Stomach smooth muscle (tissue), 2 donors: ENCODE results near the gene LPP.

Experiments
- H3K27ac ChIP-seq: one replicate; pipeline ENCODE4 v1.7.0; 2013; ENCODE audit warnings: mild to moderate bottlenecking, low read length, inconsistent platforms
- H3K27me3 ChIP-seq, 2 donors: one replicate each; pipeline ENCODE4 v1.7.0; 2013; ENCODE audit warnings: low read length in 2 of 2; ENCODE audit not compliant: insufficient read depth in 2 of 2, control insufficient read depth in 1 of 2
- H3K36me3 ChIP-seq, 2 donors: one replicate each; pipeline ENCODE4 v1.7.0; 2013; ENCODE audit warnings: low read length in 2 of 2; ENCODE audit not compliant: control insufficient read depth in 2 of 2, insufficient read depth in 2 of 2
- H3K4me1 ChIP-seq: one replicate; pipeline ENCODE4 v1.7.0; 2013; ENCODE audit warnings: low read length; ENCODE audit not compliant: control insufficient read depth, insufficient read depth
- H3K4me3 ChIP-seq, 2 donors: one replicate each; pipeline ENCODE4 v1.7.0; 2013; ENCODE audit warnings: low read length in 2 of 2
- H3K9ac ChIP-seq, 2 donors: one replicate each; pipeline ENCODE4 v1.7.0; 2013; ENCODE audit warnings: low read length in 2 of 2, mild to moderate bottlenecking in 1 of 2
- H3K9me3 ChIP-seq, 2 donors: one replicate each; pipeline ENCODE4 v1.7.0; 2013; ENCODE audit warnings: low read length in 2 of 2; ENCODE audit not compliant: control insufficient read depth in 2 of 2
- donor health status: healthy.
- donor health status: Pancreatic carcinoma.

LPP gene

GRCh38 chr3:188309437-188310269 is 155.7 kb downstream of the LPP start:
- H3K4me1 ChIP-seq: peaks cover 17% of the 10 kb centered on the region
- H3K36me3 ChIP-seq: peaks cover 0 to 3% of the 10 kb centered on the region in 2 donors
- no peaks in the 10 kb centered on the region for H3K9me3 ChIP-seq
- H3K27ac ChIP-seq: no peak overlapping the region
- no peaks in the 10 kb centered on the region for H3K27me3 ChIP-seq
- H3K4me3 ChIP-seq: no peak overlapping the region
- no peak overlapping the region for H3K9ac ChIP-seq

DNA sequence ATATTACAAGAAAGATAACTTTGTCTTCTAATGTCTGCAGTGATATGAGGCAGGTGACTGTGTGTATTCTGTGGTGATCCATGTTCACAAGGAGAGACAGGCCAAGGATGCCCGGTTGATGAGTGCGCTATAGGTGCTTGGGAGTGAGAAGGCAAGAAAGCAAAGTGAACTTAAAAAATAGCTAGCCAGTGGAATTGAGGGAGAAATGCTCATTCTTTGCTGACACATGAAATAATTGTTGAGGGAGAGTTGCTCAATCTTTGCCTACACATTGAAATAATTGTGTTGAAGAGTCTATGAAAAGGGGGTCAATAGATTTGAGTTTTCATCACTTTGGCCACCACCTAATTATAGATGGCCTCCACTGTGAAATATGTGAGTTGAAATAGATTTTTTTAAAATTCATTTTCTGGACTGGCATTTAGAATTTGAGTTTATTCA is 156.3 kb downstream of the LPP start:
- H3K36me3 ChIP-seq: peaks cover 0 to 3% of the 10 kb centered on the region in 2 donors
- peaks cover 17% of the 10 kb centered on the region for H3K4me1 ChIP-seq
- no peak overlapping the region for H3K9ac ChIP-seq

GRCh38 chr3:188315553-188315952 is 161.6 kb downstream of the LPP start:
- Histone ChIP-seq H3K36me3 (no peaks in the 10 kb centered on the region), H3K27ac (no peak overlapping the region), H3K4me1 (peaks cover 4% of the 10 kb centered on the region), H3K9ac (no peak overlapping the region), H3K9me3 (no peaks in the 10 kb centered on the region), H3K4me3 (no peak overlapping the region), H3K27me3 (no peaks in the 10 kb centered on the region)

More for the DNA sequence above, 156.3 kb downstream of the LPP start:
- Histone ChIP-seq H3K27me3 (no peaks in the 10 kb centered on the region), H3K4me3 (no peak overlapping the region), H3K27ac (no peak overlapping the region), H3K9me3 (no peaks in the 10 kb centered on the region)

- H3K4me3 ChIP-seq: no peak overlapping the region
- no peaks in the 10 kb centered on the region for H3K9me3 ChIP-seq
- no peaks in the 10 kb centered on the region for H3K27me3 ChIP-seq
- H3K9ac ChIP-seq: no peak overlapping the region
- peak overlapping the region; percentile 18 for H3K27ac ChIP-seq
- peaks cover 4% of the 10 kb centered on the region for H3K4me1 ChIP-seq
- no peaks in the 10 kb centered on the region for H3K36me3 ChIP-seq
Measured at GRCh38 chr3:188316021-188316722, 162.2 kb downstream of the LPP start.

DNA sequence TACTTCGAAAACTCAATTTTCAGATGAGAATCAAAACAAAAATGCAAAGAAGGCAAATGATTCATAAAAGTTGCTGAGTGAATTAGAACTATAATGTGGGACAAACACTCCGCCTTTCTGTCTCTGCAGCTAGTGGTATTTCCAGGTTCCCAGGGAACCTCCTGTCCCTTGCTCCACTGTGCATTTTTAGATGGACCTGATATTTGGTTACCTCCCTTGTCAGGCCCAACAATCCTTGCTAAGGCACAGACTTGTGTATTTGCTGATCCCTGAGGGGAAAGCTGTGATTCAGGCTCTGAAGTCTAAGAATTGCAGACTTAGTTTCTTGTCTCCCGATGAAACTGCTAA is 162.7 kb downstream of the LPP start:
- Histone ChIP-seq H3K36me3 (no peaks in the 10 kb centered on the region), H3K4me1 (peaks cover 4% of the 10 kb centered on the region), H3K9ac (no peak overlapping the region), H3K4me3 (no peak overlapping the region), H3K27ac (peak overlapping the region; percentile 18), H3K27me3 (no peaks in the 10 kb centered on the region), H3K9me3 (no peaks in the 10 kb centered on the region)

GRCh38 chr3:188319569-188319968 is 165.6 kb downstream of the LPP start:
- no peaks in the 10 kb centered on the region for H3K36me3 ChIP-seq
- no peak overlapping the region for H3K9ac ChIP-seq
- no peaks in the 10 kb centered on the region for H3K27me3 ChIP-seq
- H3K27ac ChIP-seq: no peak overlapping the region
- no peaks in the 10 kb centered on the region for H3K9me3 ChIP-seq
- peaks cover 18% of the 10 kb centered on the region for H3K4me1 ChIP-seq
- no peak overlapping the region for H3K4me3 ChIP-seq

- Histone ChIP-seq H3K27me3 (no peaks in the 10 kb centered on the region), H3K27ac (no peak overlapping the region), H3K4me3 (no peak overlapping the region), H3K9me3 (no peaks in the 10 kb centered on the region), H3K36me3 (no peaks in the 10 kb centered on the region), H3K4me1 (peaks cover 18% of the 10 kb centered on the region), H3K9ac (no peak overlapping the region)
Measured at GRCh38 chr3:188320757-188321156, 166.8 kb downstream of the LPP start.

- no peaks in the 10 kb centered on the region for H3K36me3 ChIP-seq
- no peak overlapping the region for H3K4me3 ChIP-seq
- H3K9me3 ChIP-seq: no peaks in the 10 kb centered on the region
- H3K27me3 ChIP-seq: no peaks in the 10 kb centered on the region
- H3K27ac ChIP-seq: no peak overlapping the region
- peaks cover 18% of the 10 kb centered on the region for H3K4me1 ChIP-seq
- H3K9ac ChIP-seq: no peak overlapping the region
Measured at GRCh38 chr3:188321258-188321657, 167.3 kb downstream of the LPP start.

DNA sequence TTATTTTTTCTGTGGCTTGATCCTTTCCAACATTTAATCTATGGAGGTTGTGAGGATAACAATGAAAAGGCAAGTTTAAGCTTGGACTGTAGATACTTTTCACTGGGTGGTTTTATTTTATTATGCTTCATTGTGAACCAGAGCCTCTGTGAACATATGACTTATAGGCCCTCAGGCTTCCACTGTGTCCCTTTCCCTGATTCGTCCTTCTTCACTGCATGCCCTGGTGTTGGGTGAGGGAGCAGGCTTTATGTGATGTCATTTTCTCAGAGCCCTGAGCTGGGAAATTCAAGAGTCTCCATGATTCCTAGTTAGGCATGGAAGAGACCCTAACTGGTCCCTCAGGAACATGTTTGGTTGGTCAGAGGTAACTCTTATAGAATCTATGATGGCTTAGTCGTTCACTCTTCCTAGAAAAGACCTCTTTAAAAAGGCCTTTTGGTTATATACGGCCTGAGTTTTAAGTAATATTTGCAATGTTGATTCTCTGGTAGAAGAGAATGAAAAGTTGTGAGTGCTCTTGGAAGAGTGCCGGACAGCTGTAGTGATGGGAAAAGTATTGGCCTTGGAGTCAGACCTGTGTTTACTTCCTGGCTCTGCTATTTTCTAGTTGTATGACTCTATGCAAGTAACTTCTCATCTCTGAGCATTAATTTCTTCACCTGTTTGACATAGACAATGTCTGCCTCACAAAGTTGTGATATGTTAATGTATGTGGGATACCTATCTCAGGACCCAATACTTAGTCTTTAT is 168.4 kb downstream of the LPP start:
- H3K27ac ChIP-seq: peak overlapping the region; percentile 26
- H3K4me1 ChIP-seq: peaks cover 18% of the 10 kb centered on the region
- H3K9me3 ChIP-seq: no peaks in the 10 kb centered on the region
- peak overlapping the region in 1 of 2 donors; percentile 5 for H3K4me3 ChIP-seq
- no peak overlapping the region for H3K9ac ChIP-seq
- no peaks in the 10 kb centered on the region for H3K27me3 ChIP-seq
- H3K36me3 ChIP-seq: no peaks in the 10 kb centered on the region

DNA sequence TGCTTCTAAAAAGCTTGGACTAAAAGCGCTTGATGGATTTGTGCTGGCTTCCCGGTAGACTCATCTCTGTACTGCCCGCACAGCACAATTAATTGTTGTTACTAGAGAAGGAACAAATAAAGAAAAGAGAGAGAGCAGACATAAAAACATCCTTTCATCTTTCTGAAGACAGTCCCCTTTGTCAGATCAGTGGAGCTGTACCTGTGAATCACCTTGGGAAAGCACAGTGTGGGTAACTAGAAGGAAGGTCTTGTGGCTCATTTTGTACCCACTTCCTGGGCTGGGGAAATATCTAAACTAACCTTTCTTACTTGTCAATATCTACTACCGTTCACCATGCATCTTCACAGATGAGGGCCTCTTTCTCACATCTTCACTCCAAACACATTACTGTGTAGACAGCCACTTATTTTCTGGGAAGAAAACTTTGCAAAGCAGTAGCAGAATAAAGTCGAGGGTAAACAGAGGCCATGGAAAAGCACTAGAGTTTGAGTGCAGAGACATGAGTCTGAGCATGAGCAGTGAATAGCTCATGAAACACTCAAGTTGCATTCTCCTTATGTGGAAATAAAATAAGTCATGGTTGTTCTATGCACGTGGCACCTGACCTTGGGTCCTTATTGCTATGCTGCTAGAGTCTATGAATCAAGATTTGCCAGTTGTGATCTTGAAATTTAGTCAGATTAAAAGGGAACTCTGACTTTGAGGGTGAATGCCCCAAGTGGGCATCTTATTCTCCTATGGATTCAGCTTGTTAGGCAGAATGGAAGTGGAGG is 169.3 kb downstream of the LPP start:
- H3K27me3 ChIP-seq: no peaks in the 10 kb centered on the region
- peaks cover 21% of the 10 kb centered on the region for H3K4me1 ChIP-seq
- no peaks in the 10 kb centered on the region for H3K9me3 ChIP-seq
- no peaks in the 10 kb centered on the region for H3K36me3 ChIP-seq
- H3K27ac ChIP-seq: peak overlapping the region; percentile 7
- H3K9ac ChIP-seq: no peak overlapping the region
- no peak overlapping the region for H3K4me3 ChIP-seq
